AG09309 (cell line): ENCODE results near the gene CYP4F2.
A peak's percentile ranks its signal among the peaks of the same experiment; 100 is the strongest.
"Not testable (repeated sequence)": the region's sequence is repeated elsewhere in the genome, so short reads cannot be mapped to it uniquely, and the experiment has no call there.

Experiments
- DNase-seq: peaks from one replicate; pipeline ENCODE4 v3.0.0-alpha.2; 2010; ENCODE audit warnings: low read depth
- H3K4me3 ChIP-seq: 2 replicates; pipeline ENCODE4 v1.5.1; 2011; ENCODE audit warnings: mild to moderate bottlenecking, low read depth, low read length, moderate library complexity; ENCODE audit not compliant: control insufficient read depth
- TF ChIP-seq, protein P1 (sequence below): IDR thresholded peaks from 2 replicates; pipeline ENCODE4 v1.5.1; 2011; ENCODE audit warnings: mild to moderate bottlenecking, low read depth, low read length, inconsistent platforms; ENCODE audit not compliant: insufficient read depth, control insufficient read depth; ENCODE audit errors: missing control alignments

Gene CYP4F2

DNA sequence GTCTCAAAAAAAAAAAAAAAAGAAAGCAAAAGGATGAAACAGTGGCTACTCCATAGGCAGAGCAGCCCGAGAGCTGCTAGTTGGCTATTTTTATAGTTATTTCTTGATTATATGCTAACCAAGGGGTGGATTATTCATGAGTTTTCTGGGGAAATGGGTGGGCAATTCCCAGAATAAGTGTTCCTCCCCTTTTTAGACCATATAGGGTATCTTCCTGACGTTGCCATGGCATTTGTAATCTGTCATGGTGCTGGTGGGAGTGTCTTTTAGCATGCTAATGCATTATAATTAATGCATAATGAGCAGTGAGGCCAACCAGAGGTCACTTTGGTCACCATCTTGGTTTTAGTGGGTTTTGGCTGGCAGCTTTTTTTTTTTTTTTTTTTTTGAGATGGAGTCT is 57.0 kb downstream of the CYP4F2 start:
- no peak overlapping the region for H3K4me3 ChIP-seq
- TF ChIP-seq, protein P1, sequence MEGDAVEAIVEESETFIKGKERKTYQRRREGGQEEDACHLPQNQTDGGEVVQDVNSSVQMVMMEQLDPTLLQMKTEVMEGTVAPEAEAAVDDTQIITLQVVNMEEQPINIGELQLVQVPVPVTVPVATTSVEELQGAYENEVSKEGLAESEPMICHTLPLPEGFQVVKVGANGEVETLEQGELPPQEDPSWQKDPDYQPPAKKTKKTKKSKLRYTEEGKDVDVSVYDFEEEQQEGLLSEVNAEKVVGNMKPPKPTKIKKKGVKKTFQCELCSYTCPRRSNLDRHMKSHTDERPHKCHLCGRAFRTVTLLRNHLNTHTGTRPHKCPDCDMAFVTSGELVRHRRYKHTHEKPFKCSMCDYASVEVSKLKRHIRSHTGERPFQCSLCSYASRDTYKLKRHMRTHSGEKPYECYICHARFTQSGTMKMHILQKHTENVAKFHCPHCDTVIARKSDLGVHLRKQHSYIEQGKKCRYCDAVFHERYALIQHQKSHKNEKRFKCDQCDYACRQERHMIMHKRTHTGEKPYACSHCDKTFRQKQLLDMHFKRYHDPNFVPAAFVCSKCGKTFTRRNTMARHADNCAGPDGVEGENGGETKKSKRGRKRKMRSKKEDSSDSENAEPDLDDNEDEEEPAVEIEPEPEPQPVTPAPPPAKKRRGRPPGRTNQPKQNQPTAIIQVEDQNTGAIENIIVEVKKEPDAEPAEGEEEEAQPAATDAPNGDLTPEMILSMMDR = no peak
- DNase-seq = no peak

DNA sequence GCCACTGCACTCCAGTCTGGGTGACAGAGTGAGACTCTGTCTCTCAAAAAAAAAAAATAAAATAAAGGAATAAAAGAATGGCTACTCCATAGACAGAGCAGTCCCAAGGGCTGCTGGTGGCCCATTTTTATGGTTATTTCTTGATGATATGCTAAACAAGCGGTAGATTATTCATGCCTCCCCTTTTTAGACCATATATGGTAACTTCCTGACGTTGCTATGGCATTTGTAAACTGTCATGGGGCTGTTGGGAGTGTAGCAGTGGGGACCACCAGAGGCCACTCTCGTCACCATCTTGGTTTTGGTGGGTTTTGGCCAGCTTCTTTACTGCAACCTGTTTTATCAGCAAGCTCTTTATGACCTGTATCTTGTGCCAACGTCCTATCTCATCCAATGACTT is 58.0 kb downstream of the CYP4F2 start:
- not testable (repeated sequence) for H3K4me3 ChIP-seq, DNase-seq

DNA sequence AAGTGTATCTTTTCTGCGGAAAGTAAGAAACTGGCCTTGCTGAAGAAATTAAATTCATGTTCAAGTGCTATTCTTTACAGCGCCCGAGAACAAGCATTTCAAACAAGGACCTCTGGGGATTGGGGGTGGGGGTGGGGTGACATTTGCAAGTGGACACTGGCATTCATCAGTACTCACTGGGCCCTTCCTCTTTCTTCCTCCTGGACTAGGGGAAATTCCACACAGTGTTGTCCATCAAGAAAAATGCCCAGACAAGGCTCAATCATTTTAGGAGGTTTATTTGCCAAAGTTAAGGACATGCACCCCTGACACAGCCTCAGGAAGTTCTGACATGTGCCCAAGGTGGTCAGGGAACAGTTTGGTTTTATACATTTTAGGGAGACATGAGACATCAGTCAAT is 59.5 kb downstream of the CYP4F2 start:
- TF ChIP-seq, protein P1 = no peak
- H3K4me3 ChIP-seq = no peak overlapping the region
- DNase-seq = no peak

DNA sequence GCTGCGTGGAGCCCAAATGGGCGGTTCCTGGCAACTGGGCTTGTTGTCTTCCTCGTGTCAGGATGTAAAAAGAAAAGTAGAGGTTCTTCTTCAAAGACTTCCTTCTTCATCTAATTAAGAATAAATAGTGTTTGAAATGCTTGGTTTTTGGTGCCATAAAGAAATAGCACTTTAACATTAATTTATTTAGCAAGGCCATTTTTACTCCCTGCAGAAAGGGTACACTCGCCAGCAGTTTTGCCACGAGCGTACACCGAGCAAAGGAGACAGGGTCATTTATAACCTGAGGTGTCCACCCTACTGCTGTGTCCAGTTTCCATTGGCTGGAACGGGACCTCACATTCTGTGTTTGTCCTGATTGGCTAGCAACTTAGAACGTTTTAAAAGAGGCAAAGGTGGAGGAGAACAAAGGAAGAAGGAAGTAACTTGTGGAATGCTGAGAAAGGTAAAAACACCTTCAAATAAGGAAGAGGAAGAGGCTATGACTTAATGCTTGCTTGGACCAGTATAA is 60.6 kb downstream of the CYP4F2 start:
- TF ChIP-seq, protein P1 = no peak
- peak overlapping the region; percentile 78 for H3K4me3 ChIP-seq
- no peak for DNase-seq

DNA sequence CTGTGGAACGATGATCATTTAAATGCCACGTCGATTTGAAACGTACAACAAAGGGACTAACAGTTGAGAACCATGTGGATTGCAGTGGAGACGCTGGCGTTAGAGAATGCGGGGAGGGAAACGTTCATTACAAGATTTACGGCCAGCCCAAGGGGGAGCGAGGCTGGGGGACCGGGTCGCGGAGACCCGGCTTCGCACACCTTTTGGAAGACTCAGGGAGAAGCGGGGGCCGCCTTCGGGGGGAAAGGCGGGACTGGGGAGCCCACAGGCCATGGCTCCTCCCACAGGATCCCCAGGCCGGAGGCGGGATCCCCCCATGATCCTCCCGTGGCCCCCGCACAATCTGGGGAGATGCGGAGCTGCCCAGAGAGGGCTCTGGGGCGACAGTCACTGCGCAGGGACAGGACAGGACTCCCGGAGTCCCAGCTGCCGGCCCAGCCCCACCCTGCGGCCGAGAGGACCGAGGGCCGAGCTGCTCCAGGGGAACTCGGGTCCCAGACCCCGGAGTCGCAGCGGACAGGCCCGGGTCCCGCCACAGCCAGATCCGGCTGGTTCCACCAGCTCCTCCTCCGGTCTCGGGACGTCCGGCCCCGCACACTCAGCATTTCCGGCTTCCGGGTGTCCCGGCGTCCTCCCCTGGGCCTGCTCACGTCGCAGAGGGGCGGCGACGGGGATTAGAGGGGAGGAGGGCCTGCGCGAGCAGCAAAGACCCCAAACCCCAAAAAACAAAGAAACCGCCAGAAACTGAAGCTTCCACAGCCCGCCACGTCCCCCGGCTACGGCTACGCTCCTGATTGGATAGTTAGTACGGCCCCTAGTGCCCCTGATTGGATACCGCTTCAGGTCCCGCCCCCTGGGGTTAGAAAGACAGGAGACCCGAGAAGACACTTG is 61.3 kb downstream of the CYP4F2 start:
- TF ChIP-seq, protein P1 = no peak
- DNase-seq = peak; percentile 66
- H3K4me3 ChIP-seq = peak overlapping the region; percentile 78

DNA sequence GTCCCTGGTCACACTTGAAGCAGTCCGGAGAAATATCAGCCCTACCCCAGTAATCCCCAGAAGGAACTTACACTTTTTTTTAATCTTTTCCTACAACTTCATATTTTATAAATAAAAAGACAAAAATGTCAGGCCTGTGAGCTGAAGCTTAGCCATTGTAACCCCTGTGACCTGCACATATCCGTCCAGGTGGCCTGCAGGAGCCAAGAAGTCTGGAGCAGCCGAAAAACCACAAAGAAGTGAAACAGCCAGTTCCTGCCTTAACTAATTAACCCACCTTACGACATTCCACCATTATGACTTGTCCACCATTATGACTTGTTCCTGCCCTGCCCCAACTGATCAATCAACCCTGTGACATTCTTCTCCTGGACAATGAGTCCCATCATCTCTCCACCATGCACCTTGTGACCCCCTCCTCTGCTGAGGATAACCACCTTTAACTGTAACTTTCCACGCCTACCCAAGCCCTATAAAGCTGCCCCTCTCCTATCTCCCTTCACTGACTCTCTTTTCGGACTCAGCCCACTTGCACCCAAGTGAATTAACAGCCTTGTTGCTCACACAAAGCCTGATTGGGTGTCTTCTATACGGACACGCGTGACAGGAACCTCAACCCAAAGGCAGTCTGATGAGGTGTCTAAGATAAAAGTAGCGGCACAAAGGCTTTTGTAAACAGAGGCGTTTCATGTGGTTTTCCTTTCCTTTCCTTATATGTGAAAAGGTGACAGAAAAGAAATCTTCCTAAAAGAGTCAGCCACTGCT is 62.1 kb downstream of the CYP4F2 start:
- H3K4me3 ChIP-seq = peak overlapping the region; percentile 78
- not testable (repeated sequence) for DNase-seq

DNA sequence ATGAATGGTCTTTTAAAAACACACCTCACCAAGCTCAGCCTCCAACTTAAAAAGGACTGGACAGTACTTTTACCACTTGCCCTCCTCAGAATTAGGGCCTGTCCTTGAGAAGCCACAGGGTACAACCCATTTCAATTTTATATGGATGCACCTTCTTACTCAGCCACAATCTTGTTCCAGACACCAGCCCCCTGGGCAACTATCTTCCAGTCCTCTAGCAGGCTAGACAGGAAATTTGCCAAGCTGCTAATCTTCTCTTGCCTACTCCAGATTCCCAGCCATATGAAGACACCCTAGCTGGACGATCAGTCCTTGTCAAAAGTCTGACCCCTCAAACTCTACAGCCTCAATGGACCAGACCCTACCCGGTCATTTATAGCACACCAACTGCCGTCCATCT is 63.6 kb downstream of the CYP4F2 start:
- H3K4me3 ChIP-seq, DNase-seq: not testable (repeated sequence)

DNA sequence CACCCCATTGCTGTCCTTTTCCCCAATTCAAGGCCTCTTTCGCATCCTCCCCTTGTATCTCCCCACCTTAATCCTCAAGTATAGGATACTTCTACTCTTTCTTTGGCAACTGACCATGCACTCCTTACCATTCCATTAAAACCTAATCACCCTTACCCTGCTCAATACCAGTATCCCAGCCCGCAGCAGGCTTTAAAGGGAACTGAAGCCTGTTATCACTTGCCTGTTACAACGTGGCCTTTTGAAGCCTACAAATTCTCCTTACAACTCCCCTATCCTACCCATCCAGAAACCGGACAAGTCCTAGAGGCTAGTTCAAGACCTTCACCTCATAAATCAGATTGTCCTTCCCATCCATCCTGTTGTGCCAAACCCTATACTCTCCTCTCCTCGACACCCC is 66.2 kb downstream of the CYP4F2 start:
- no peak for DNase-seq
- TF ChIP-seq, protein P1 = no peak
- no peak overlapping the region for H3K4me3 ChIP-seq
